ENCODE data around the gene B3GALNT2.

B3GALNT2 gene

GRCh38 chr1:235417086-235417697 is 87.1 kb downstream of the B3GALNT2 start (continued):
- no peak for TF ChIP-seq ZNF704 (tag by site-specific recombination; IDR thresholded peaks at IDR 0.05)
- no peak for TF ChIP-seq SALL2 (tag by site-specific recombination; IDR thresholded peaks at IDR 0.05; ENCODE audit: borderline replicate concordance)
- no peak for TF ChIP-seq ZNF214 (tag by site-specific recombination; IDR thresholded peaks at IDR 0.05; ENCODE audit: borderline replicate concordance)
- TF ChIP-seq ZNF449 (tag by site-specific recombination; IDR thresholded peaks at IDR 0.05), result no peak
- TF ChIP-seq ZNF76 (tag by site-specific recombination; IDR thresholded peaks at IDR 0.05; ENCODE audit: borderline replicate concordance, low read depth), result no peak
- TF ChIP-seq ZNF335 (tag by site-specific recombination; conservative IDR thresholded peaks at IDR 0.05), result no peak; the same call in 1 of the 2 replicates
- TF ChIP-seq ZNF24 (tag by site-specific recombination; IDR thresholded peaks at IDR 0.05), result no peak
- TF ChIP-seq TSHZ1 (tag by site-specific recombination; IDR thresholded peaks at IDR 0.05; ENCODE audit: borderline replicate concordance), result no peak
- no peak for TF ChIP-seq ZNF10 (tag by site-specific recombination; IDR thresholded peaks at IDR 0.05)
- no peak for TF ChIP-seq ZFHX2 (tag by site-specific recombination; conservative IDR thresholded peaks at IDR 0.05)
- peak; percentile 77 for TF ChIP-seq ZNF654 (tag by site-specific recombination; IDR thresholded peaks at IDR 0.05; ENCODE audit: low read depth)
- TF ChIP-seq ZNF155 (tag by site-specific recombination; IDR thresholded peaks at IDR 0.05), result no peak
- no peak; the same call in 1 of the 2 replicates for TF ChIP-seq SP7 (tag by site-specific recombination; IDR thresholded peaks at IDR 0.05)
- no peak for TF ChIP-seq ZNF148 (tag by site-specific recombination; IDR thresholded peaks at IDR 0.05; ENCODE audit: borderline replicate concordance)
- no peak for TF ChIP-seq ZNF175 (tag by site-specific recombination; IDR thresholded peaks at IDR 0.05)
- TF ChIP-seq ZFP37 (tag by site-specific recombination; IDR thresholded peaks at IDR 0.05), result no peak
- TF ChIP-seq ZBTB10 (tag by site-specific recombination; IDR thresholded peaks at IDR 0.05), result no peak
- no peak for TF ChIP-seq ZBTB1 (tag by site-specific recombination; IDR thresholded peaks at IDR 0.05)
- TF ChIP-seq SP3 (tag by site-specific recombination; IDR thresholded peaks at IDR 0.05), result no peak
- no peak for TF ChIP-seq ZNF416 (tag by site-specific recombination; IDR thresholded peaks at IDR 0.05)
- TF ChIP-seq REST (tag by site-specific recombination; IDR thresholded peaks at IDR 0.05), result no peak
- TF ChIP-seq ZBTB49 (tag by site-specific recombination; IDR thresholded peaks at IDR 0.05; ENCODE audit: low read depth), result no peak
